GM23338 (cell line): ENCODE measurements around the gene AFTPH.

Experiments
- CREB1 ChIP-seq: fragments of 250-450 bp; sonication (Bioruptor Pico); IDR thresholded peaks from 2 replicates; pipeline ENCODE4 v1.5.0; 2020; ENCODE audit warnings: low read depth, mild to moderate bottlenecking, moderate library complexity
- EZH2 ChIP-seq: fragments of 200-600 bp; sonication (generic); IDR thresholded peaks from one replicate; pipeline ENCODE4 v1.8.0; 2017; ENCODE audit warnings: antibody characterized with exemption, mild to moderate bottlenecking, low read depth; ENCODE audit not compliant: unreplicated experiment
- EZH2phosphoT487 ChIP-seq: fragments of 200-600 bp; sonication (generic); IDR thresholded peaks from one replicate; pipeline ENCODE4 v1.8.1; 2018; ENCODE audit warnings: antibody characterized with exemption; ENCODE audit not compliant: unreplicated experiment
- POLR2AphosphoS5 ChIP-seq: IDR thresholded peaks from 2 replicates; pipeline ENCODE4 v1.6.1; 2016; ENCODE audit warnings: antibody characterized with exemption, low read depth
- TF ChIP-seq, protein P1 (sequence below), 2 experiments: fragments of 200-600 bp in 1 of 2; sonication (generic) in 1 of 2; conservative IDR thresholded peaks; 2 replicates each; pipeline versions ENCODE4 v1.5.1 to v1.6.1; 2016 to 2017; ENCODE audit warnings: antibody characterized with exemption in 2 of 2, low read depth in 2 of 2, mild to moderate bottlenecking in 2 of 2, moderate library complexity in 1 of 2
- TF ChIP-seq, protein P2 (sequence below): IDR thresholded peaks from one replicate; pipeline ENCODE4 v1.6.1; 2018; ENCODE audit warnings: antibody characterized with exemption; ENCODE audit not compliant: unreplicated experiment
- TF ChIP-seq, protein P3 (sequence below): fragments of 250-450 bp; sonication (Bioruptor Pico); IDR thresholded peaks from 2 replicates; pipeline ENCODE4 v1.5.0; 2020; ENCODE audit warnings: mild to moderate bottlenecking, moderate library complexity

DNA sequence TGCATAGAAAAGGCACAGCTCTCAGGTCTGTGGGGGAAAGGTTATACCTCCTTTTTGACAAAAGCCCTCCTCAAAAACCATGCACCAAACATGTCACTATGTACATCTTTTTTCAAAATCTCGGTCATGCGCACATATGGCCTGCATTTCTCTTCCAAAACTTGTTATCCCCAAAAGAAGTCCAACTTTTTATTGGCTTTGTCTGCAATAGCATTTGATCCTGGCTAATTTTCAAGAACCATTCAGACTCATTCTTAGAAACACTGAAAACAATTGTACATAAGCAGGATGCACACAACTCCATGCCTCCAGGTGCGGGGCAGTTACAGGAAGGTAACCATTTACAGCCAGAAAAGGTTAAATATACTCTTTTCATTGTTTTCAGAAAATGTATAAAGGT, 107.6 kb downstream of the AFTPH start:
- TF ChIP-seq, protein P1, sequence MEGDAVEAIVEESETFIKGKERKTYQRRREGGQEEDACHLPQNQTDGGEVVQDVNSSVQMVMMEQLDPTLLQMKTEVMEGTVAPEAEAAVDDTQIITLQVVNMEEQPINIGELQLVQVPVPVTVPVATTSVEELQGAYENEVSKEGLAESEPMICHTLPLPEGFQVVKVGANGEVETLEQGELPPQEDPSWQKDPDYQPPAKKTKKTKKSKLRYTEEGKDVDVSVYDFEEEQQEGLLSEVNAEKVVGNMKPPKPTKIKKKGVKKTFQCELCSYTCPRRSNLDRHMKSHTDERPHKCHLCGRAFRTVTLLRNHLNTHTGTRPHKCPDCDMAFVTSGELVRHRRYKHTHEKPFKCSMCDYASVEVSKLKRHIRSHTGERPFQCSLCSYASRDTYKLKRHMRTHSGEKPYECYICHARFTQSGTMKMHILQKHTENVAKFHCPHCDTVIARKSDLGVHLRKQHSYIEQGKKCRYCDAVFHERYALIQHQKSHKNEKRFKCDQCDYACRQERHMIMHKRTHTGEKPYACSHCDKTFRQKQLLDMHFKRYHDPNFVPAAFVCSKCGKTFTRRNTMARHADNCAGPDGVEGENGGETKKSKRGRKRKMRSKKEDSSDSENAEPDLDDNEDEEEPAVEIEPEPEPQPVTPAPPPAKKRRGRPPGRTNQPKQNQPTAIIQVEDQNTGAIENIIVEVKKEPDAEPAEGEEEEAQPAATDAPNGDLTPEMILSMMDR (conservative IDR thresholded peaks at IDR 0.05; ENCODE audit: low read depth in 2 of 2), result no peak
- TF ChIP-seq, protein P2, sequence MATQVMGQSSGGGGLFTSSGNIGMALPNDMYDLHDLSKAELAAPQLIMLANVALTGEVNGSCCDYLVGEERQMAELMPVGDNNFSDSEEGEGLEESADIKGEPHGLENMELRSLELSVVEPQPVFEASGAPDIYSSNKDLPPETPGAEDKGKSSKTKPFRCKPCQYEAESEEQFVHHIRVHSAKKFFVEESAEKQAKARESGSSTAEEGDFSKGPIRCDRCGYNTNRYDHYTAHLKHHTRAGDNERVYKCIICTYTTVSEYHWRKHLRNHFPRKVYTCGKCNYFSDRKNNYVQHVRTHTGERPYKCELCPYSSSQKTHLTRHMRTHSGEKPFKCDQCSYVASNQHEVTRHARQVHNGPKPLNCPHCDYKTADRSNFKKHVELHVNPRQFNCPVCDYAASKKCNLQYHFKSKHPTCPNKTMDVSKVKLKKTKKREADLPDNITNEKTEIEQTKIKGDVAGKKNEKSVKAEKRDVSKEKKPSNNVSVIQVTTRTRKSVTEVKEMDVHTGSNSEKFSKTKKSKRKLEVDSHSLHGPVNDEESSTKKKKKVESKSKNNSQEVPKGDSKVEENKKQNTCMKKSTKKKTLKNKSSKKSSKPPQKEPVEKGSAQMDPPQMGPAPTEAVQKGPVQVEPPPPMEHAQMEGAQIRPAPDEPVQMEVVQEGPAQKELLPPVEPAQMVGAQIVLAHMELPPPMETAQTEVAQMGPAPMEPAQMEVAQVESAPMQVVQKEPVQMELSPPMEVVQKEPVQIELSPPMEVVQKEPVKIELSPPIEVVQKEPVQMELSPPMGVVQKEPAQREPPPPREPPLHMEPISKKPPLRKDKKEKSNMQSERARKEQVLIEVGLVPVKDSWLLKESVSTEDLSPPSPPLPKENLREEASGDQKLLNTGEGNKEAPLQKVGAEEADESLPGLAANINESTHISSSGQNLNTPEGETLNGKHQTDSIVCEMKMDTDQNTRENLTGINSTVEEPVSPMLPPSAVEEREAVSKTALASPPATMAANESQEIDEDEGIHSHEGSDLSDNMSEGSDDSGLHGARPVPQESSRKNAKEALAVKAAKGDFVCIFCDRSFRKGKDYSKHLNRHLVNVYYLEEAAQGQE, result no peak
- TF ChIP-seq EZH2phosphoT487, result no peak
- no peak for TF ChIP-seq POLR2AphosphoS5
- no peak for TF ChIP-seq EZH2
- TF ChIP-seq CREB1 (CRISPR knock-in tag), result no peak
- TF ChIP-seq, protein P3, sequence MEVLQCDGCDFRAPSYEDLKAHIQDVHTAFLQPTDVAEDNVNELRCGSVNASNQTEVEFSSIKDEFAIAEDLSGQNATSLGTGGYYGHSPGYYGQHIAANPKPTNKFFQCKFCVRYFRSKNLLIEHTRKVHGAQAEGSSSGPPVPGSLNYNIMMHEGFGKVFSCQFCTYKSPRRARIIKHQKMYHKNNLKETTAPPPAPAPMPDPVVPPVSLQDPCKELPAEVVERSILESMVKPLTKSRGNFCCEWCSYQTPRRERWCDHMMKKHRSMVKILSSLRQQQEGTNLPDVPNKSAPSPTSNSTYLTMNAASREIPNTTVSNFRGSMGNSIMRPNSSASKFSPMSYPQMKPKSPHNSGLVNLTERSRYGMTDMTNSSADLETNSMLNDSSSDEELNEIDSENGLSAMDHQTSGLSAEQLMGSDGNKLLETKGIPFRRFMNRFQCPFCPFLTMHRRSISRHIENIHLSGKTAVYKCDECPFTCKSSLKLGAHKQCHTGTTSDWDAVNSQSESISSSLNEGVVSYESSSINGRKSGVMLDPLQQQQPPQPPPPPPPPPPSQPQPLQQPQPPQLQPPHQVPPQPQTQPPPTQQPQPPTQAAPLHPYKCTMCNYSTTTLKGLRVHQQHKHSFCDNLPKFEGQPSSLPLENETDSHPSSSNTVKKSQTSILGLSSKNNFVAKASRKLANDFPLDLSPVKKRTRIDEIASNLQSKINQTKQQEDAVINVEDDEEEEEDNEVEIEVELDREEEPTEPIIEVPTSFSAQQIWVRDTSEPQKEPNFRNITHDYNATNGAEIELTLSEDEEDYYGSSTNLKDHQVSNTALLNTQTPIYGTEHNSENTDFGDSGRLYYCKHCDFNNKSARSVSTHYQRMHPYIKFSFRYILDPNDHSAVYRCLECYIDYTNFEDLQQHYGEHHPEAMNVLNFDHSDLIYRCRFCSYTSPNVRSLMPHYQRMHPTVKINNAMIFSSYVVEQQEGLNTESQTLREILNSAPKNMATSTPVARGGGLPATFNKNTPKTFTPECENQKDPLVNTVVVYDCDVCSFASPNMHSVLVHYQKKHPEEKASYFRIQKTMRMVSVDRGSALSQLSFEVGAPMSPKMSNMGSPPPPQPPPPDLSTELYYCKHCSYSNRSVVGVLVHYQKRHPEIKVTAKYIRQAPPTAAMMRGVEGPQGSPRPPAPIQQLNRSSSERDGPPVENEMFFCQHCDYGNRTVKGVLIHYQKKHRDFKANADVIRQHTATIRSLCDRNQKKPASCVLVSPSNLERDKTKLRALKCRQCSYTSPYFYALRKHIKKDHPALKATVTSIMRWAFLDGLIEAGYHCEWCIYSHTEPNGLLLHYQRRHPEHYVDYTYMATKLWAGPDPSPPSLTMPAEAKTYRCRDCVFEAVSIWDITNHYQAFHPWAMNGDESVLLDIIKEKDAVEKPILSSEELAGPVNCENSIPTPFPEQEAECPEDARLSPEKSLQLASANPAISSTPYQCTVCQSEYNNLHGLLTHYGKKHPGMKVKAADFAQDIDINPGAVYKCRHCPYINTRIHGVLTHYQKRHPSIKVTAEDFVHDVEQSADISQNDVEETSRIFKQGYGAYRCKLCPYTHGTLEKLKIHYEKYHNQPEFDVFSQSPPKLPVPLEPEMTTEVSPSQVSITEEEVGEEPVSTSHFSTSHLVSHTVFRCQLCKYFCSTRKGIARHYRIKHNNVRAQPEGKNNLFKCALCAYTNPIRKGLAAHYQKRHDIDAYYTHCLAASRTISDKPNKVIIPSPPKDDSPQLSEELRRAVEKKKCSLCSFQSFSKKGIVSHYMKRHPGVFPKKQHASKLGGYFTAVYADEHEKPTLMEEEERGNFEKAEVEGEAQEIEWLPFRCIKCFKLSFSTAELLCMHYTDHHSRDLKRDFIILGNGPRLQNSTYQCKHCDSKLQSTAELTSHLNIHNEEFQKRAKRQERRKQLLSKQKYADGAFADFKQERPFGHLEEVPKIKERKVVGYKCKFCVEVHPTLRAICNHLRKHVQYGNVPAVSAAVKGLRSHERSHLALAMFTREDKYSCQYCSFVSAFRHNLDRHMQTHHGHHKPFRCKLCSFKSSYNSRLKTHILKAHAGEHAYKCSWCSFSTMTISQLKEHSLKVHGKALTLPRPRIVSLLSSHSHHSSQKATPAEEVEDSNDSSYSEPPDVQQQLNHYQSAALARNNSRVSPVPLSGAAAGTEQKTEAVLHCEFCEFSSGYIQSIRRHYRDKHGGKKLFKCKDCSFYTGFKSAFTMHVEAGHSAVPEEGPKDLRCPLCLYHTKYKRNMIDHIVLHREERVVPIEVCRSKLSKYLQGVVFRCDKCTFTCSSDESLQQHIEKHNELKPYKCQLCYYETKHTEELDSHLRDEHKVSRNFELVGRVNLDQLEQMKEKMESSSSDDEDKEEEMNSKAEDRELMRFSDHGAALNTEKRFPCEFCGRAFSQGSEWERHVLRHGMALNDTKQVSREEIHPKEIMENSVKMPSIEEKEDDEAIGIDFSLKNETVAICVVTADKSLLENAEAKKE (CRISPR knock-in tag), result no peak
